ENCODE data around the gene TMEM74B.
A peak's percentile ranks its signal among the peaks of the same experiment; 100 is the strongest.

TMEM74B gene

DNA sequence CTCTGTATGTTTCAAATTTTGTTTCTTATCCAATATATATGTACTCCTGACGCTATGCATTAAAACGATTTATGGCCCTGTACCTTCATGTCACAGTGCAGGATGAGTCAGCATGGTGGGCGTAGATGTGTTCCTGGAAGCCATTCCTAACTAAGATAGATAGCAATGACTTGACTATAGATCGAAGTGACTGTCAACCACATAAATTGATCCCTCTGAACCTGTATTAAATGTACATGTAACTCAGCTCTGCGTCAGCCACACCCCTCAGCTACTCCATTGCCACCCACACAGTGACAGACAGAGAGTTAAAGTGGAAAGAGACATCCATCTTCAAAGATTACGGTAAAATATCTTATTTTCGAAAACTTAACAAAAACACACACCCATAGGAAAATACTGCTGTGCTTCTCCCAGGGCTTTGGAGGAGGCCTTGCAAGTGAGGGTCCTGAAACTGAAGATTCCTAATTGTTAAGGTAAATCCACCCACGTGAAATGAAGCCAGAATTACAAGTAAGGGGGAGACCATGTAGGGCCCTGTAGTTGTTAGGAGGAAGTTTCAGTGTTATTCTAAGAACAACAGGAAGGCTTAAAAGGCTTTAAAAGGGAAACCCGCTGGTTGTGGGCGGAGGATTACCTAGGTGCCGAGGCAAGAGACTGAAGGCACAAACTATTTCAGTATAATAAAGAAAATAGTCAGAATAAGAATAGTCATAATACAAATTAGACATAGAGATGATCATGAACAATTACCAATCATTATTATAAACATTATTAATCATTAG is 30.8 kb upstream of the TMEM74B start:
- no peak overlapping the region for H3K4me3 ChIP-seq (ENCODE audit: low read depth, low read length)
- TF ChIP-seq, protein P1, sequence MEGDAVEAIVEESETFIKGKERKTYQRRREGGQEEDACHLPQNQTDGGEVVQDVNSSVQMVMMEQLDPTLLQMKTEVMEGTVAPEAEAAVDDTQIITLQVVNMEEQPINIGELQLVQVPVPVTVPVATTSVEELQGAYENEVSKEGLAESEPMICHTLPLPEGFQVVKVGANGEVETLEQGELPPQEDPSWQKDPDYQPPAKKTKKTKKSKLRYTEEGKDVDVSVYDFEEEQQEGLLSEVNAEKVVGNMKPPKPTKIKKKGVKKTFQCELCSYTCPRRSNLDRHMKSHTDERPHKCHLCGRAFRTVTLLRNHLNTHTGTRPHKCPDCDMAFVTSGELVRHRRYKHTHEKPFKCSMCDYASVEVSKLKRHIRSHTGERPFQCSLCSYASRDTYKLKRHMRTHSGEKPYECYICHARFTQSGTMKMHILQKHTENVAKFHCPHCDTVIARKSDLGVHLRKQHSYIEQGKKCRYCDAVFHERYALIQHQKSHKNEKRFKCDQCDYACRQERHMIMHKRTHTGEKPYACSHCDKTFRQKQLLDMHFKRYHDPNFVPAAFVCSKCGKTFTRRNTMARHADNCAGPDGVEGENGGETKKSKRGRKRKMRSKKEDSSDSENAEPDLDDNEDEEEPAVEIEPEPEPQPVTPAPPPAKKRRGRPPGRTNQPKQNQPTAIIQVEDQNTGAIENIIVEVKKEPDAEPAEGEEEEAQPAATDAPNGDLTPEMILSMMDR (IDR thresholded peaks at IDR 0.05; ENCODE audit: control insufficient read depth, extremely low read depth, insufficient read depth) = no peak
- no peak for DNase-seq (ENCODE audit: low read depth)

DNA sequence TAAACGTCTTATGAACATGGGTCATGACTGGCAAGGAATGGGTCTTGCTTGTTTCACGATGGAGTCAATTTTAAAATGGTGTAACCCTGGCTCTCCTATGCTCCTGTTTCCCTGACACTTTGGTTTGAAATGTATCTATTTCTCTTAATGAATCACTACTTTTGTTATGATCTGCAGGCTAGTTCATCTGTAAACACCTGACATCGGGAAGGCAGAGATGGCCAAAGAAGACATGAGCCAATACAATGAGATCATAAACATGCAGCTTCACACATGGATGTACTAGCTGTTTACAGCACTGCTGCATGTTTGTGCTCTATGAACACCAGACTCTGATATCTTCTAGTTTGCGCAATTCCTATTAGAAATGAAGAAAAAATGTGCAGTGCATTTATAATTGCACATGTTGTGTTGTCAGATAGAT is 30.1 kb upstream of the TMEM74B start:
- H3K4me3 ChIP-seq (ENCODE audit: low read depth, low read length) = no peak overlapping the region
- TF ChIP-seq, protein P1 (IDR thresholded peaks at IDR 0.05; ENCODE audit: control insufficient read depth, extremely low read depth, insufficient read depth) = no peak
- DNase-seq (ENCODE audit: low read depth) = no peak

DNA sequence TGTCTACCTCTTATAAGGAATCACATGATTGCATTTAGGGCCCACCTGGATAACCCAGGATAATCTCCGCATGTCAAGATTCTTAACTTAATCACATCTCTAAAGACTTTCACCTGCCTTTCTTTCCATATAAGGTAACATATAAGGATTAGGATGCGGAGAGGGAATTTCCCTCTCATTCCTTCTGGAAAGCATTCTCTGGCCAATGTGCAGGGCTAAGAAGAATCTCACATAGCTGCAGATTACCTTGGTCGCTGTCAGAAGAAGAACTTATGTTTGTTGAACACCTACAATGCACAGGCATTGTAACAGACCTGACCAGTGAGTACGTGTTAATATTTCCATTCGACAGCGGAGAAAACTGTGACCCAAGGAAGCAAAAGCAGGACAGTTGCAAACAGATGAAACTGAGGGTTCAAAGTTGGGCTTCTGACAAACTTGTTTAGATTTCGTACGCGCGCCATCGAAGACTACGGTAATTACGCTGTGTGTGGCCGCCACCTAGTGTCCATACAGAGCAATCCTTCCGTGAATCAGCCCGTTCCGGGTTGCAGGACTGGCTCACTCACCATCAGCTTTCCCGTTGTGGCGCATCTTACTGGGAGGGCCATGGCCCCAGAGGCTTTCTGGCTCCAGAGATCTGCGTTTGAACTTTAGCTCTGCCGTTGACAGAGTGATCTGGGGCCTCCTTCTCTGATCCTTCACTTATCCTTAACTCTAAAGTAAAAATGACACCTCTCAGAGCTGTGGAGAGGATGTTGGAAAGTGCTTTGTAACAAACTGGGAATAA is 28.0 kb upstream of the TMEM74B start:
- no peak overlapping the region for H3K4me3 ChIP-seq (ENCODE audit: low read depth, low read length)
- TF ChIP-seq, protein P1 (IDR thresholded peaks at IDR 0.05; ENCODE audit: control insufficient read depth, extremely low read depth, insufficient read depth) = peak; percentile 95
- peak; percentile 26 for DNase-seq (ENCODE audit: low read depth)

DNA sequence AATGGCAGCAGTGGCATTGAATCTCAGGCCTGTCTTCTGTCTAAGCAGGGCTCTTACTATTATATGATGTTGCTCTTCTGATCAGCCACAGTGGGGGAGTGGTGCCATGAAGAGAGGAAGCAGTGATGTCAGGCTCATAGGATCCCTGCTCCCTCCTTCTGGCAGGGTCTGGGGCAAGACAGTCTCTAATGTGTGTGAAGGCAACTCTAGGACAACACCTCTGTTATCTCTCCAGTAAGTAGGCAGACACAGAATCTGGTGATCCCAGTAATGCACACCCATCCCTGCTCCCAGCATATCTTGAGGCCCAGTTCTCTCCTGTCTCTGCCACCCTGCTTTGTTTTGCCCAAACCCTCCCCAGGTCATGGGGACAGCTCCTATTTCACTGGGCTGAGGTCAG is 27.2 kb upstream of the TMEM74B start:
- no peak overlapping the region for H3K4me3 ChIP-seq (ENCODE audit: low read depth, low read length)
- TF ChIP-seq, protein P1 (IDR thresholded peaks at IDR 0.05; ENCODE audit: control insufficient read depth, extremely low read depth, insufficient read depth) = no peak
- no peak for DNase-seq (ENCODE audit: low read depth)

DNA sequence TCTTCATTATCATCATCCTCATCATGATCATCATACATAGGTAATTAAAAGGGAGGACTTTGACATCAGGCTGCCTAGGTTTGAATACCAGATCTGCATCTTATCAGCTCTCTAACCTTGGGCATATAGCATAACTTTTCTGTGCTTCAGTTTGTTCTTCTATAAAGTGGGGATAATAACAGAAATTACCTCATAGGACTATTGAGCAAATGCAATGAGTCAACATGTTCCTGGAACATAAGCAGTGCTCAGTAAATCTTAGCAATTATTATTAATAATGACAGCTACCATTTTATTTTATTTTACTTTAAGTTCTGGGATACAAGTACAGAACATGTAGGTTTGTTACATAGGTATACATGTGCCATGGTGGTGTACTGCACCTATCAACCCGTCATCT is 25.7 kb upstream of the TMEM74B start:
- no peak for DNase-seq (ENCODE audit: low read depth)
- TF ChIP-seq, protein P1 (IDR thresholded peaks at IDR 0.05; ENCODE audit: control insufficient read depth, extremely low read depth, insufficient read depth) = no peak

DNA sequence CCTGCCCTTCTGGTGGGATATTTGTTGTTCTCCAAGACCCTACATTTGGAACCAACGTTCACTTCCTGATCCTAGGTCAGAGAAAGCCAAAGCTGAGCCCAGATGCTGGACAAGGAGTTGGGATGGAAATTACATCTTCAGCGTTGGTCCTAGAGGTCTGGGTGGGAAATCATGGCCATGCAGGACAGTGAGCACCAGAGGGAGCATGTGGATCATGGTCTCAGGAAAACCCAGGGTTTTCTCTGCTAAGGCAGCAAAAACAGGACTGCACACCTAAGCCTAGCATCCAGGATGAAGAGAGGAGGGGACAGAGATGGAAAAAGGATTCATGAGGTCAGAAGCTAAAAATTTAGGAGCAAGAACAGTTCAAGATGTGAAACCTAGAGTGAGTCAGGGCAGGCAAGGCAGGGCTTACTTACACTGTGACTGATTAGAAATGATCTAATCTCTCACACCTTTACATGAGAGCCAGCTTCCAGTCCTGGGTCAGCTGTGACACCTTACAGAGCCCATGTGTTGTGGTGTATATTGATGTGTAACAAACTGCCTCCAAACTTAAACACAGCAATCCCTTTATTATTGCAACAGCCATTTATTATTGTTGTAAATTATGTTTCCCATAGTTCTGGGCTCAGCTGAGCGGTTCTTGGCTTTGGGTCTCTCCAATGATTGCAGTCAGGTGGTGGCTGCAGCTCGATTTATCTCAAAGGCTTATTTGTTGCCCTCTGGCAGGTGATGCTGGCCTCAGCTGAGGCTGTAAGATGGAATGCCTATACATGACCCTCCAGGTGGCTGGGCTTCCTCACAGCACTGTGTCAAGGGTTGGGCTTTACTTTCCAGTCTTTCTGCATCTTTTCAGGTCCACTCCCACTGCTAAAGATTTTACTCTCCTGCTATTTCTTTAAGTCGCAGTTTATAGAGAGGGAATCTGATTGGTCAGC is 24.9 kb upstream of the TMEM74B start:
- no peak for DNase-seq (ENCODE audit: low read depth)
- no peak overlapping the region for H3K4me3 ChIP-seq (ENCODE audit: low read depth, low read length)
- TF ChIP-seq, protein P1 (IDR thresholded peaks at IDR 0.05; ENCODE audit: control insufficient read depth, extremely low read depth, insufficient read depth) = peak; percentile 43; the same call in 1 of the 2 replicates

More for the DNA sequence above, 25.7 kb upstream of the TMEM74B start:
- H3K4me3 ChIP-seq (ENCODE audit: low read depth, low read length) = no peak overlapping the region

Measured in LNCaP clone FGC (cell line).